Epithelial cell of prostate (primary cell): ENCODE data around the gene HSBP1.

Experiments used
- DNase-seq: peaks from one replicate; pipeline ENCODE4 v3.0.0-alpha.2; 2011; ENCODE audit warnings: low read depth, low spot score
- H3K27ac ChIP-seq: fragments of 450-650 bp; 2 replicates; pipeline ENCODE4 v1.5.1; 2017; ENCODE audit warnings: mild to moderate bottlenecking

The HSBP1 gene

DNA sequence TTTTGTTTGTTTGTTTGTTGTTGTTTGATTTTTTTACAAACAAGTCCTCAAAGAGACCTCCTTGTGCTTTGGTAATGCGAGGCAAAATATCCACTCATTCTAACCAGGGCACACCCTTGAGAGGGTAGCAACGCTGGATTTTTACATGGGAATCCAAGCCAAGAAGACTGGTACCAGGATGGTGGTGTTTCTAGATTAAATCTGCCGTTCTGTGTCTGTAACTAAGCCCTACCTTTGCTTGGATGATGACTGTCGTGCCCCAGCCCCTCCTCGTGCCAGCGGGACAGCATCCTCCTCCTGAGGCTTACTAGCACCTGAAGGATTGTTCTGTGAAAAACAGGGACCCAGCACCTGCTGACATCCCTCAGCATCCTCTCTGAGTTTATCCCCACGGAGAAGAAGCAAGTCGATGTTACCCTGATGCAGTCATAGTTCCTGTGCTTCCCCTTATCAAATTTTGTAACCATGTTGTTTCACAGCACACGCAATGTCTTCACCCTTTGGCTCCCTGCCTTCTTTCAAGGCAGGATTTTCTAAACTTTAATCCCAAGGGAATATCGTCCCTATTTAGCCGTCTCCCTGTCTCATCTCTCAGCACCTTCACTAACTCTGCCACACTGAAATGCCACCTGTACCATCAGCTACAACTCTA is 5.1 kb upstream of the HSBP1 start:
- peak overlapping the region; percentile 34 for H3K27ac ChIP-seq
- DNase-seq = no peak

DNA sequence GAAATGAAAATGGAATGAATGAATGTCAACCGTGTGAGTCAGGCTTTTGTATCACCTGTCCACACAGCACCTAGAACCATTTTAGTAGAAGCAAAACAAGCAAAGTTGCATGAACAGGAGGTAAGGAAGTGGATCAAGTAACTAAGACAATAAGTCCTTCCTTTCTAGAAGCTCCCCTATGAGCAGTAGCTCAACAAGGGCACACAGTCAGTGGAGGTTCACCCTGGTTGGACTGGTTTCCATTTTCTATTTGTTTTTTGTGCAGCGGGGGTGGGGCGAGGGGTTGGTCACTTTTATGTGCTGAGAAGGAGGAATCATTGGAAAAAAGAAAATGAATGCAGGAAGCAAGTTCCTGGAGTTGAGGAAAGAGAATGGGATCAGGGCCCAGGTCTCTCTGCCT is 4.0 kb upstream of the HSBP1 start:
- DNase-seq = no peak

DNA sequence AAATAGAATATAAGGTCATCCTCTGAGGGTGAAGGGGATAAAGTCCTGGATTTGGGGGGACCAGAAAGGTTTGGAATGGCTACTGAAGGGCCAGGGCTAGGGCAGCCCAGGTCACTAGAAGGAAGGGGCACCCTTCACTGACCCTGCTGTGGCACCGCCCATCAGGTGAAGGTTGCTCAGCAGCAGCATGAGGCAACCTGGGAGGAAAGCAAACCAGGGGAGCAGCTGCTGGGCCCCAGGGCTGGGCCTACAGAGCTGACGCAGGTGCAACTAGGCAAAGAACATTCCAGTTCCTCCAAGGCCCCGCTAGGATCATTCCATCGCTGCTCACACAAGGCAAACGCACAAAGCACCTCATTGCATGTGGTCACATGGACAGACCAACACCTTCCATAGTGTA is 3.4 kb upstream of the HSBP1 start:
- no peak for DNase-seq
- peak overlapping the region; percentile 43 for H3K27ac ChIP-seq

More for the DNA sequence above, 4.0 kb upstream of the HSBP1 start:
- H3K27ac ChIP-seq = peak overlapping the region; percentile 43

DNA sequence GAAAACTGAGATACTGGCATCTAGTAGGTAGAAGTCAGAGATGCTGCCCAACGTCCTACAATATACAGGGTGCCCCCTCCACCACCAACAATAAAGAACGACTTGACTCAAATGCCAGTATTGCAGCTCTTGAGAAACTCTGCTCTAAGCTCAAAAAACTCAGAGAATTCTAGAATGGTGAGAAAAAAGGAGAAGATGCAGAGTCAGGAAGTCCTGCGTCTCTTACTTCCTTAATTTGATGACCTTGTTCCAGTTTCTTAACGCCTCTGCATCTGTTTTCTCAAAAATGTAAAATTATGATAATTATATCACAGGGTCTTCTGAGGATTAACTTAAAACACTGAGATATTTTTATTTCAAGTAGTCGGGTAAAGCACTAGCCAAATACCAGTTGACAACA is 1.7 kb upstream of the HSBP1 start:
- DNase-seq = no peak

DNA sequence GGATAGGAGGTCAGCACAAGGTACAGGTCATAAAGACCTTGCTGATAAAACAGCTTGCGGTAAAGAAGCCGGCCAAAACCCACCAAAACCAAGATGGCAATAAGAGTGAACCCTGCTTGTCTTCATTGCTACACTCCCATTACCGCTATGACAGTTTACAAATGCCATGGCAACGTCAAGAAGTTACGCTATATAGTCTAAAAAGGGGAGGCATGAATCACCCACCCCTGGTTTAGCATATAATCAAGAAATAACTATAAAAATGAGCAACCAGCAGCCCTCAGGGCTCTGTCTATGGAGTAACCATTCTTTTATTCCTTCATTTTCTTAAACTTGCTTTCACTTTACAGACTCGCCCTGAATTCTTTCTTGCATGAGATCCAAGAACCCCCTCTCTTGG is 1.0 kb upstream of the HSBP1 start:
- no peak overlapping the region for H3K27ac ChIP-seq
- no peak for DNase-seq

More for the DNA sequence above, 1.7 kb upstream of the HSBP1 start:
- H3K27ac ChIP-seq = no peak overlapping the region

DNA sequence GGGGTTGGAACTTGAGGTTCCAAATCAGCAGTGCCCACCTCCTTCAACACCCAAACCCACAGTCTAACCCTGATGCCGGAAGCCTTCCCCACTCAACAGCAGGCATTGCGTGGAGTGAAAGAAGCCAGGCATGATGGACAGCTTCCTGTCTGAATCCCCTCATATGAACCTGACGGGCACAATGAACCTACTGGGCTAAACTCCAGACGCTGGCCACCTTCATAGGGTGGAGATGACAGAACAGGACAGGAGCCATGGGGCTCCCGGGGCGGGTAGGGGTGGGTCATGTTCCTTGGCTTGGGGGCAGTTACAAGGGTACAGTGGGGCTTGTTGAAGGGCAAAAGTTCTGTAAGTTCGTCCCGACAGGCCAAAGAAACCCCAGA is 460 bp upstream of the HSBP1 start:
- no peak for DNase-seq
- H3K27ac ChIP-seq = peak overlapping the region; percentile 58

DNA sequence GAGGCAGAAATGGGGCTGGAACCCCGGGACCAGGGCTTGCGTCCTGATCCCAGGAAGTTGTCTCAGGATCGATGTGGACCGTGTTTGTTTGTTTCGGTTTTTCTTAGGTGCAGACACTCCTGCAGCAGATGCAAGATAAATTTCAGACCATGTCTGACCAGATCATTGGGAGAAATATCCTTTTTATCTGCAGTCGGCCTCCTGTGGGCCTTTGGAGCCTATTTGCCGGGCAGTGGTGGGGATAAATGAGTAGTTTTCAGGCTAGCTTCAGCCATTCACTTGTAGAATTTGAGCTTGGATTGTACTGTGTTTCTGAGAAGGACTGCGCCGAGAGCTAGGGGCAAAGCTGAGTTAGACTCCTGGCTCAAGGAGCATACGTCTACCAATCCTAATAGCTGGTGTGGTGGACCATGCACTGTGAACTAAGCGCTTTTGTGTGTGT is 816 bp downstream of the HSBP1 start:
- peak overlapping the region; percentile 58 for H3K27ac ChIP-seq
- DNase-seq = no peak

DNA sequence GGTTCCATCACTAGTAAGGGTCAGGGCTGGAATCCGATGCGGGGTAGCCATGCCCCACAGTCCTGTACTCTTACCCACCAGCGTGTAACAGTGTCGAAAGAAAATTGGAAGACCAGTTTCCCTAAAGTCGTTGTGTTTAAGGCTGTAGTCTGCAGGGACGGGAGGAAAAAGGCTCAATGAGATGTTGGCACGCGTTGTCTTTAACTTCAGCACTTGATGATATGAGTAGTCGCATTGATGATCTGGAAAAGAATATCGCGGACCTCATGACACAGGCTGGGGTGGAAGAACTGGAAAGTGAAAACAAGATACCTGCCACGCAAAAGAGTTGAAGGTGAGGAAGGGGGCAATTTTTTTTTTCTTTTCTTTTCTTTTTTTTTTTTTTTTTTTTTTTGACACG is 1.3 kb downstream of the HSBP1 start:
- peak overlapping the region; percentile 58 for H3K27ac ChIP-seq

DNA sequence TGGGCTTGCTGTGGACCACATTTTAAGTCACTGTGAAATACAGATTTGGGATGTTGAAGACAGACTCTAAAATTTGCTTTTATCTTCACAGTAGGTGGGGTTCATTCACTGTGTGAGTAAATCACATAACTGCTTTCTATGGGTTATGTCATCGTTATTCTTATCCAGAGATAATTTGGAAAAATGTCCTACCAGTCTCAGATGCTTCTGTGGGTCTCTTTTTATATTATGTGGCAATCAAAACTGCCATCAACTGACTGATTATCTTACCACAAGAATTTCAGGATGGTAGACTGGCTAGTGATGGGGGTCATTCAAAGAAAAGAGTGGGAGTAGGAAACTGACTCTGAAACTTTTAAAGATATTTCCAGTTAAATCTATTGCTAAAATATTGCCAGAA is 3.1 kb downstream of the HSBP1 start:
- DNase-seq = no peak
- peak overlapping the region; percentile 50 for H3K27ac ChIP-seq

More for the DNA sequence above, 1.3 kb downstream of the HSBP1 start:
- DNase-seq = no peak

DNA sequence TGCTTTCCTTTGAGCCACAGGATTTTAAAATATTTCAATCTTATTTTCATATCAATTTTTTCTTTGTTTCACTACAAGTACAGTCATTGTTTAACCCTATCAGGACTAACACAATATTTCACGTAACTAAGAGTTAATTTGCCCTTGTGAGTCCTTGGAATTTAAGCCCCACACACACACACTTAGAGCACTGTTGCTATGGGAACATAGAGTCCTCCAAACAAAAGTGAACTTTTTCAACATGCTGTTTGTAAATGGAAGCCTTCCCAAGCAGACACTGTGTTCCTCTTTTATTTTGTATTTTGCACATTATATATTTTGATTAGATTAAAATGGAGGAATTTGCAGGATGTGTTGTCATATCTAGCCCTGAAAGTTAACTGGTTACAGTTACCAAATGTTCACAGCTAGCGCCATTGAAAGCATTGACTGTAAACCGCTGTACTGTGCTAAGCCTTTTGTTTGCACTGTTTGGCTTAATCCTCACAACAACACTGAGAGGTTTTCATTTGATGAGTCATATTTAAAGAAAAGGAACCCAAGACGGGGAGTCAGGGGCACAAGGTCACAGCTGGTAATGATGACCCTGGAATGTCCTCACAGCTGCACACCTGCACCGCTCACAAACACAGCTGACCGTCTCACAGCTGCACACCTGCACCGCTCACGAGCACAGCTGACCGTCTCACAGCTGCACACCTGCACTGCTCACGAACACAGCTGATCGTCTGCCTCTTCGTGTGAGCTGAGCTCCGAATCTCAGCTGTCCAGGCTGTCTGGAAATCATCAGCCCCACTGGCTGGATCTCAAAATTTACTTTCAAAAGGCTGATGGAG is 6.3 kb downstream of the HSBP1 start:
- DNase-seq = no peak
- no peak overlapping the region for H3K27ac ChIP-seq

DNA sequence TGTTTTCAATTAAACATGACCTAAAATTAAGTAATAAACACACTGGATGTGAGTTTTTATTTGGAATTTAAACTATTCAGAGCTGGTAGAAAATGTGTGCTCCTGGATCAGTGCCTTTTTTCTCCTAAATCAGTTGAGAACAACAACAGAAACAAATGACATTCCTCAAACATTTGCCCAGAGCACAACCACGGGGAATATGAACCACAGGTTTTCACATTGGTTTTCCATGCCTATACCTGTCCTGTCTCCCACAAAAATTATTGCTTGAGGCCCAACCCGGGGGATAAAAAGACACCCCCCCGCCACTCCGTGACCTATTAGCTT is 6.8 kb downstream of the HSBP1 start:
- DNase-seq = no peak
- H3K27ac ChIP-seq = no peak overlapping the region

DNA sequence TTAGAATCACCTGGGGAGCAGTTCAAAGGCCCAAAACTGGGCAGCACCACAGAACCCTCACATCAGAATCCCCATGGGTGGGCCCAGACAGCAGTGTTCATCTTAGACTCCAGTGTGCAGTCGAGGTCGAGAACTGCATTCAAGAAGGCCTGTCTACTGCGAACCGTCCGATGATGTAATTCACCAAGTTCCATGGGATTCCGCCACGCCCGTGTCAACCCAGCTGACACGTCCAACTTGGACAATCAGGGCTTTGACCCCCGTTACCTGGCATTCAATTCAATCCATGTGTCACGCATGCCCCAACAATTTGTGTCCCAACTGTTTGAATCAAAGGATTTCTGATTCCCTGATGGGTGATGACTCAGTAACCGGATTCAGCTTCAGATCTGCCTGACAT is 9.2 kb downstream of the HSBP1 start:
- DNase-seq = no peak
- H3K27ac ChIP-seq = no peak overlapping the region

DNA sequence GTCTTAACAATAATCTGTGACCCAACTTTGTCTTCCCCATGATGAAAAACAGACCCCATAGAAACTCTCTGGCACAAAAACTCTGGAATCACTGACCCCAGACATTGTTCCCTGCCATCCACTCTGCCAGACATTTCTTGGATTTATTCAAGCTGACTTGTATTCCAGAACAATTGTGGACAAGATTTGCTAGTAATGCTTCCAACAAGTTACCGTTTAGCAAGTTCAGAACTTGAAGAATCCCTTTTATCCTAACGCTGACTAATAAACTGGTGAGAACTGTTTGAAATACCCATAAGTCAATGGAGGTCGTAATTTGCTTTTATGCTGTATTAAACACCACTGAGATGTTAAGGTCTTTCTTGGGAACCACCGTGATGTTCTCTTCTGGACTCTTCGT is 10.5 kb downstream of the HSBP1 start:
- no peak for DNase-seq
- no peak overlapping the region for H3K27ac ChIP-seq

DNA sequence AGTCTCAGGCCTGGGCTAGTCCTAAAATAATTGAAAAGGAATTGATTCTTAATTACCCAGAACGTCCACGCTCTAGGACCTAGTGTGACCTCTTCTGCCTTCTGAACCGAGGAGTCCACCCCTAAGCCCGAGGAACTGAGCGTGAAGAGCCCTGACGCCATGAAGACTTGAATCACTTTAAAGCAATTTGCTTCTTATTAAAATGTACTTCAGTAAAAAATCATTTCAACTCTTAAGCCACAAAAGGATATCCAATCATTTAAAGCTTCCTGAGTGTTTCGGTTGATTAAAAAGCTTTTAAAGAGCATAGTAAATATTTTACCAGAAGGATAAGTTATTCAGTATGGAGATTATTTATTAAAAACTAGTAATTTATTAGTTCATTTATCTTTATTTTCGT is 11.6 kb downstream of the HSBP1 start:
- no peak overlapping the region for H3K27ac ChIP-seq
- DNase-seq = no peak

DNA sequence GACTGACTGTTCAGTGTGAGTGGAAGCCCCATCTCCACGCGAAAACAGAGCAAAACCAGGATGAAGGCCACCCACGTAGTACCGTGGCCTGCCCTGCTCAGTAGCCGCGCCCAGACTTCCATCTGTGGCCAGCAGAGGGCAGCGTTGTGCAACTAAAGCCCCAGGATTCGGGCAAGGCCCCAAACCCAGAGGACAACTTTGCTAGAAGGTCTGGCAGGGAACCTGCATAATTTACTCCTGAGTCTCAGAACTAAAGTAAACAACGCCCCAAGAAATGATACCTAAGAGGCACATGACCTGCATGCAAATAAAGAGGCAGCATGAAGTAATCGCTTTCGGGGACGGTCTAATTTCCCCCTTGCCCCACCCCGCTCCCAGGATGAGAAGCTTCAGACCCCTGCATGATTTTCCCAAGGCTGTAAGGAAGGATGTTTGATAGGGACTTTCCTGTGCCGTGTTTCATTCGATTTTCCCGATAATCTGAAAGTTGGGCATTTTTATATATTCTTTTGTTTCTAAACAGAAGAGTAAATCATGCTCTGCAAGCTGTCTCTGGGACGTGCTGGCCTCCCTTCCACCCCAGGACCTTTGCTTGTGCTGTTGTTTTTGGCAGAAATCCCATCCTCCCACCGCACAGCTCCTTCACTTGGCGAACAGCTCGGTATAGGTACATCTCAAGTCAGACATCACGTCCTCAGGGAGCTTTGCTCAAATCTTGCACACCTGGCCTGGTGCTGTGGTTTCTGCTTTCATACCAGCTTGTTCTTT is 18.6 kb downstream of the HSBP1 start:
- no peak overlapping the region for H3K27ac ChIP-seq
- DNase-seq = peak; percentile 84

DNA sequence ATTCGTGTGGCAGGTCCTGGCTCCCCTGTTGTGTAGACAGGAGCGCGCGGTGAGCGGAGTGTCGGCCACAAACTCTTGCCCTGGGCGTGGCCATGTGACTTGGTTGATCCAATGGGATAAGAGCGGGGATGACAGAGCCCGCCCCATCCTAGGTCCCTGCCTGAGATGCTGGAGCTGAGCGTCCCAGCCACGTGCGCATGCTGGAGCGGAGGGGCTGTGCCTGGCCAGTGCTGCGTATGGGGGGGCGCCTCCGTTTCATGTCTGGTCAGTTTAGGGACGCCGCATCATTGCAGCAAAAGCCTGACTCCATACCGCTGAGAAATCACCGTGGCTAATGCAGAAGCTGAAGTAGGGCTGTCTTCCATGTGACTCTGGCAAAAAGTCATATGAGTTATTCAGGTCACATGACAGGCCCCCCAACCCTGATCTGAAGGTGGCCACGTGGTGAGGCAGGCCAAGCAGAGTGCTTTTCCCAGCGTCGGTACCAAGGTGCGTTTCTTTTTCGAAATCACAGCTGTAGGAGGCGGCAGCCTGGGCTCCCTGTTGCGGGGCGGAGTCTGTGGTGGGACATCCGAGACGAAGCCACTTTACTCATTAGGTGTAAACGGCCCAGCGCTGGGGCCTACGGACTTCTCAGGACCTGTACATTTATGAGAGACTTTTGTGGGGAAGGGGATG is 22.5 kb downstream of the HSBP1 start:
- H3K27ac ChIP-seq = no peak overlapping the region
- no peak for DNase-seq

DNA sequence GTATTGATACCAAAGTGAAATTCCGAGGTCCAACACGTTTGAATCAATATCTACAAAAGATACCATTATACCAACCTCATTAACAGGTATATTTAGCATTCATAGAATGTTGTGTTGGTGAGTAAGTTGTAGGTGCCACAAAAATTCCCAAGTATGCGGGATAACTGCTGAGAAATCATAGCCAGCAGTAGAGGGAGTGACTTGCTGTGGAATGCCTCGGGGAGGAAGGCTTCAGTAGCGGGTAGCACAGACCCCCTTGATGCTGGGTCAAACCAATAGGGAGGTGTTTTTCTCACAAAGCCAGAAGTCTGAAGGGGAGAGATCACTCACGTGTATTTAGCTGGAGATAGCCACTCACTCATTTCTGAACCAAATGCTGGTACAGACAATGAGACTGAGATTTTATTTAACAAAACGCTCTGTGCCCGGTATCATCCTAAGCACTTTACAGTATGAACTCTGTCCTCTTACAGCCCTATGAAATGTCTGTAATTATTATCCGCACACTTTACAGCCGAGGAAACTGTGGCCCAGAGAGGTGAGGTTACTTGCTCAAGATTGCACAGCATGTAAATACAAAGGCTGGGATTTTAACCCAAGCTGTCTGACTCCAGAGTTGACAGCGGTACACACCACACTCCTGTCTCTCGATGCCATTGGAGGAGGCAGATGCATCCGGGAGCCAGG is 23.1 kb downstream of the HSBP1 start:
- no peak overlapping the region for H3K27ac ChIP-seq
- no peak for DNase-seq

DNA sequence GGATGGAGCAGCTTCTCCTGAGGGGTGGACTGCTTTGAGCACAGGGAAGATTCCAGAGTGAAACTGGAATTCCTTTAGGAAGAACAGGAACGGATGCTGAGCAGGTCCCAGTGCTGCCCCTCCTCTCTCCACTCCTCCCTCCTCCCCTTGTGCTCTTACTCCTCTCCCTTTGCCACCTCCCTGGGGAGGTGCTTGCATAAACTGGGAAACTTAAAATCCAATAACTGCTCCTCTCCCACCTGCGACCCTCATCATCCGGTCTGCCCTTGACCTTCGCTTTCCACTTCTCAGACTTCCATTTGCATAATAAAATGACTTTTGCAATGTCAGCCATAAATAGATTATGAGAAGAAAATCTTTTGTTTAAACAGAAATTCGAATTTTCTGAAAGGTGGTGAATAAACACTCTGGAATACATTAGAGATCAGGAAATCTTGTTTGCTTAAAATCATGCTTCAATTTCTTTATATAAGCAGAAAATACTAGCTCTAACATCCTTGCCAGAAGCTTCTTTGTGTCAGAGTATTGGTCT is 23.7 kb downstream of the HSBP1 start:
- no peak overlapping the region for H3K27ac ChIP-seq
- no peak for DNase-seq

DNA sequence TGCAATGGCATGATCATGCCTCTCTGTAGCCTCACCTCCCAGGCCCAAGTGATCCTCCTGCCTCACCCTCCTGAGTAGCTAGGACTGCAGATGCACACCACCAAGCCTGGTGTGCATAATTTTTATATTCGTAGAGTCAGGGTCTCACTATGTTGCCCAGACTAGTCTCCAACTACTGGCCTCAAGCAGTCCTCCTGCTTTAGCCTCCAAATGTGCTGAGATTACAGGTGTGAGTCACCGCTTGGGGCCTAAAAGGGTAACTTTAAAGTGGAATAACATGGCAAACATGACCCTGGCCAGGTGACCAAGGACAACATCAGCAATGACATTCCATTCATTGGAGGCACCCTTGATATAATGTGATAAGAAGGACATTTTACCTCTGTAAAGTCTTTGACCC is 26.1 kb downstream of the HSBP1 start:
- no peak for DNase-seq
- H3K27ac ChIP-seq = no peak overlapping the region
